Hematopoietic multipotent progenitor cell (in vitro differentiated cells): ENCODE data around the gene SPATA31C1. TPM values are rescaled to one million over a fixed set of nuclear protein-coding genes. Genes with fewer than 3 reads are reported as not detected.

Source experiments
- total RNA-seq: library from RNA; depleted of rRNA; stranded (reverse); fragments of >200 nt; gene quantifications from one replicate; pipeline ENCODE4 v1.2.3, GENCODE V29; 2012

The SPATA31C1 gene
- total RNA-seq, 1 donor = under 0.01 TPM

Other genes with a start within 250 kb of the SPATA31C1 start
- 1.3 TPM for gene CTSL, start 191.8 kb upstream of the SPATA31C1 start, total RNA-seq
- gene SPATA31E1, start 35.1 kb upstream of the SPATA31C1 start, total RNA-seq = not detected
- gene CDK20, start 56.6 kb downstream of the SPATA31C1 start, total RNA-seq = 5.9 TPM
- under 0.01 TPM for gene SPATA31C2, start 220.5 kb downstream of the SPATA31C1 start, total RNA-seq